Measurements from ENCODE around the gene TGFBR3L.

The TGFBR3L gene

DNA sequence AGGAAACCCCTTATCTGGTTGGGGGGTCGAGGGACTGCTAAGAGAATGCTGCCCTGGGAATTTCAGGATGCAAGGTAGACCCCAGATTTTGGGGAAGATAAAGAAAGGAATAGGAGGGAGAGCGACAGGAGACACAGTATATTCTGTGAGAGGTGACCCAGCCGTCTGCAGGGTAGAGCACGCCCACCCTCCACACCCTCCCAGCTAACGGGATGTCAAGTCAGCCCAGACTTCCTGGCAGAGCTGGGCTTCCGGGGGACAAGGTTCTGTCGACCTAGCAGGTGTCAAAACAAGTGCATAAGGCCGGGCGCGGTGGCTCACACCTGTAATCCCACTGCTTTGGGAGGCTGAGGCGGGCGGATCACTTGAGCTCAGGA is 39.7 kb upstream of the TGFBR3L start:
- intact Hi-C loops (cut with DNase I; ENCODE audit: low total_unique reads) = no loop called here
- H3K4me1 ChIP-seq = peaks cover 0 to 45% (median 26%) of the 10 kb centered on the region in 4 donors
- H3K36me3 ChIP-seq = no peaks in the 10 kb centered on the region
- H3K27me3 ChIP-seq = peaks cover 0 to 48% of the 10 kb centered on the region in 2 donors
- TF ChIP-seq, protein P1, sequence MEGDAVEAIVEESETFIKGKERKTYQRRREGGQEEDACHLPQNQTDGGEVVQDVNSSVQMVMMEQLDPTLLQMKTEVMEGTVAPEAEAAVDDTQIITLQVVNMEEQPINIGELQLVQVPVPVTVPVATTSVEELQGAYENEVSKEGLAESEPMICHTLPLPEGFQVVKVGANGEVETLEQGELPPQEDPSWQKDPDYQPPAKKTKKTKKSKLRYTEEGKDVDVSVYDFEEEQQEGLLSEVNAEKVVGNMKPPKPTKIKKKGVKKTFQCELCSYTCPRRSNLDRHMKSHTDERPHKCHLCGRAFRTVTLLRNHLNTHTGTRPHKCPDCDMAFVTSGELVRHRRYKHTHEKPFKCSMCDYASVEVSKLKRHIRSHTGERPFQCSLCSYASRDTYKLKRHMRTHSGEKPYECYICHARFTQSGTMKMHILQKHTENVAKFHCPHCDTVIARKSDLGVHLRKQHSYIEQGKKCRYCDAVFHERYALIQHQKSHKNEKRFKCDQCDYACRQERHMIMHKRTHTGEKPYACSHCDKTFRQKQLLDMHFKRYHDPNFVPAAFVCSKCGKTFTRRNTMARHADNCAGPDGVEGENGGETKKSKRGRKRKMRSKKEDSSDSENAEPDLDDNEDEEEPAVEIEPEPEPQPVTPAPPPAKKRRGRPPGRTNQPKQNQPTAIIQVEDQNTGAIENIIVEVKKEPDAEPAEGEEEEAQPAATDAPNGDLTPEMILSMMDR (IDR thresholded peaks at IDR 0.05) = no peak
- no peaks in the 10 kb centered on the region for H3K9me3 ChIP-seq
- no peak overlapping the region for H3K27ac ChIP-seq
- H3K4me3 ChIP-seq = no peak overlapping the region
- no peak for DNase-seq

DNA sequence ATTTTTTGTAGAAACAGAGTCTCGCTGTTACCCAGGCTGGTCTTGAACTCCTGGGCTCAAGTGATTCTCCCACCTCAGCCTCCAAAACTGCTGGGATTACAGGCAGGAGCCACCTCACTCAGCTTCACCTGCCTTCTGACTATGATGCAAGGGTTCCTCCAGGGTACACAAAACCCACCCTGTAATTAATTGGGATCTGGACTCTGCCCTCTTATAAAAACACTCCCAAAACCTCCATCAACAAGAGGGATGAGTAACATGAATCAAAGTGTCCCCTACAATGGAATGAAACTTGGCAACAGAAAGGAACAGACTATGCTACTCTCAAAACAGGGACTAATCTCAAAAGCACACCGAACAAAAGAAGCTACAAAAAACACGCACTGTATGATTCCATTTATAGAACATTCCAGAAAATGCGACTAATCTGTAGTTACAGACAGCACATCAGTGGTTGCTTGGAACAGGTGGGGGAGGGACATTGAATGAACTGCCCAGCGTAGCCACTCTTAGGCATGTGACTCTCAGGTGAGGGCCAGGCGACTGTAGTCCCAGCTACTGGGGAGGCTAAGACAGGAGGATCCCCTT is 37.3 kb upstream of the TGFBR3L start:
- Histone ChIP-seq H3K27me3 (peaks cover 0 to 42% of the 10 kb centered on the region in 2 donors), H3K4me3 (no peak overlapping the region), H3K27ac (no peak overlapping the region), H3K36me3 (no peaks in the 10 kb centered on the region), H3K9me3 (no peaks in the 10 kb centered on the region), H3K4me1 (peaks cover 0 to 24% (median 12%) of the 10 kb centered on the region in 4 donors)
- no peak for DNase-seq
- intact Hi-C loops (cut with DNase I; ENCODE audit: low total_unique reads) = no loop called here
- TF ChIP-seq, protein P1 (IDR thresholded peaks at IDR 0.05) = no peak

GRCh38 chr19:7879111-7879807 is 35.4 kb upstream of the TGFBR3L start:
- Histone ChIP-seq H3K27ac (no peak overlapping the region), H3K9me3 (no peaks in the 10 kb centered on the region), H3K27me3 (peaks cover 0 to 23% of the 10 kb centered on the region in 2 donors), H3K4me1 (peaks cover 0 to 5% (median 3%) of the 10 kb centered on the region in 4 donors), H3K4me3 (no peak overlapping the region), H3K36me3 (no peaks in the 10 kb centered on the region)
- intact Hi-C loops (cut with DNase I; ENCODE audit: low total_unique reads) = no loop called here
- TF ChIP-seq, protein P1 (IDR thresholded peaks at IDR 0.05) = no peak
- DNase-seq = no peak

DNA sequence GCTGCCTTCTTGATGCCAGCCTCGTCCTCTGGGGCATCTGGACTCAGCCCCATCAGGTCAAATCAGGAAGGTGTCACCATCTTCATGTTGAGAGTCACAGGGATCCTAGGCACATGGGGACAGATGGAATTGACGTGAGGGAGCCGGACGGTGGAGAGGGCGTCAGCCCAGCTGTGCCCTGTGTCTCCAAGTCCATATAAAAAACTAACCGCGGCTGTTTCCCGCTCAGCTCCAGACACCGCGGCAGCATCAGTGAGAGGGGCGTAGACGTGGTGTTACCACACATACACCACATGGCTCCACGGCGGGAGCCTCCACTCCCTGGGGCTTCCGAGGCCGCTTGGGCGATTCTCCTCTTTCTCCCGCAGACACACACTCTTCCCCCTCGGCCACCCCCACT is 34.8 kb upstream of the TGFBR3L start:
- Histone ChIP-seq H3K27ac (no peak overlapping the region), H3K36me3 (no peaks in the 10 kb centered on the region), H3K4me1 (no peaks in the 10 kb centered on the region), H3K9me3 (no peaks in the 10 kb centered on the region), H3K4me3 (no peak overlapping the region), H3K27me3 (peaks cover 0 to 17% of the 10 kb centered on the region in 2 donors)
- intact Hi-C loops (cut with DNase I; ENCODE audit: low total_unique reads) = no loop called here
- DNase-seq = no peak
- TF ChIP-seq, protein P1 (IDR thresholded peaks at IDR 0.05) = no peak

- no peaks in the 10 kb centered on the region for H3K9me3 ChIP-seq
- peaks cover 0 to 10% of the 10 kb centered on the region in 2 donors for H3K27me3 ChIP-seq
- intact Hi-C loops (cut with DNase I; ENCODE audit: low total_unique reads) = no loop called here
- no peak overlapping the region for H3K27ac ChIP-seq
- no peak overlapping the region for H3K4me3 ChIP-seq
- no peaks in the 10 kb centered on the region for H3K36me3 ChIP-seq
- no peaks in the 10 kb centered on the region for H3K4me1 ChIP-seq
- DNase-seq = no peak
- TF ChIP-seq, protein P1 (IDR thresholded peaks at IDR 0.05) = no peak
Observed at GRCh38 chr19:7881910-7882309, 32.7 kb upstream of the TGFBR3L start.

Data from tibial artery (tissue), 4 donors.